Lower leg skin (tissue), 3 donors: ENCODE results near the gene TRAM2.

Experiments
- POLR2A ChIP-seq, 2 donors: fragments of 450-650 bp; IDR thresholded peaks; one replicate each; pipeline ENCODE4 v1.6.1; 2016 to 2017; ENCODE audit warnings: antibody characterized with exemption in 2 of 2, mild to moderate bottlenecking in 1 of 2, moderate library complexity in 1 of 2
- TF ChIP-seq, protein P1 (sequence below), 3 donors: fragments of 450-650 bp; IDR thresholded peaks; one replicate each; pipeline ENCODE4 v1.5.1; 2016; ENCODE audit warnings: antibody characterized with exemption in 3 of 3, mild to moderate bottlenecking in 3 of 3, moderate library complexity in 2 of 3

DNA sequence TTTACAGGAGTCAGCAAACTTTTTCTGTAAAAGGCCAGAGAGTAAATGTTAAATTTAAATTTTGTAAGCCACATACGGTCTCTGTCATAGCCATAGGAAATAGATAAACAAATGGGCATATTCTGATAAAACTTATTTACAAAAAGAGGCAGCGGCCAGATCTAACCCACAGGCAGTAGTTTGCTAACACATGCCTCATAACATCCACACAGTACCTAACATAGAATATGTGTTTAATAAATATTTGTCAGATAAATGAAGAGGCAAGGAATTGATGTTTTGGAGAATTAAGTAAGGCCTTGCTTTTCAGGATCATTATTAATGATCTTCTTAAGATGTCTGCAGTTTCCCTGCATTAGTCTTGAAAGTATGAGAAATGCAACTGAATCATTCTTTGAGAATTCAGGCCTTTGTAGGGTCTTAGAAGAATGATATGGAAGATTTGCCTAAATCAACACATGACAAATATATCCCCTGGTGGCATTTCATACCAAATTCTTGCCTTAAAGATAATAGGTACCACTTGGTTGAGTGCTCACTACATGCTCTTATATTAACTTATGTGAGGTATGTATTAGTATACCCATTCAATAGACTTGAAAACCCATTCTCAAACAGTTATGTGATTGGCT, 39.3 kb upstream of the TRAM2 start:
- TF ChIP-seq, protein P1, sequence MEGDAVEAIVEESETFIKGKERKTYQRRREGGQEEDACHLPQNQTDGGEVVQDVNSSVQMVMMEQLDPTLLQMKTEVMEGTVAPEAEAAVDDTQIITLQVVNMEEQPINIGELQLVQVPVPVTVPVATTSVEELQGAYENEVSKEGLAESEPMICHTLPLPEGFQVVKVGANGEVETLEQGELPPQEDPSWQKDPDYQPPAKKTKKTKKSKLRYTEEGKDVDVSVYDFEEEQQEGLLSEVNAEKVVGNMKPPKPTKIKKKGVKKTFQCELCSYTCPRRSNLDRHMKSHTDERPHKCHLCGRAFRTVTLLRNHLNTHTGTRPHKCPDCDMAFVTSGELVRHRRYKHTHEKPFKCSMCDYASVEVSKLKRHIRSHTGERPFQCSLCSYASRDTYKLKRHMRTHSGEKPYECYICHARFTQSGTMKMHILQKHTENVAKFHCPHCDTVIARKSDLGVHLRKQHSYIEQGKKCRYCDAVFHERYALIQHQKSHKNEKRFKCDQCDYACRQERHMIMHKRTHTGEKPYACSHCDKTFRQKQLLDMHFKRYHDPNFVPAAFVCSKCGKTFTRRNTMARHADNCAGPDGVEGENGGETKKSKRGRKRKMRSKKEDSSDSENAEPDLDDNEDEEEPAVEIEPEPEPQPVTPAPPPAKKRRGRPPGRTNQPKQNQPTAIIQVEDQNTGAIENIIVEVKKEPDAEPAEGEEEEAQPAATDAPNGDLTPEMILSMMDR (IDR thresholded peaks at IDR 0.05): no peak
- TF ChIP-seq POLR2A (IDR thresholded peaks at IDR 0.05): no peak
